Measurements from ENCODE around the gene TTC23. TPM values are rescaled to one million over a fixed set of nuclear protein-coding genes. Genes with fewer than 3 reads are reported as not detected.

TTC23 gene
- total and polyA plus RNA-seq, 4 donors = 8.3 to 33.6 (median 20.3) TPM

DNA sequence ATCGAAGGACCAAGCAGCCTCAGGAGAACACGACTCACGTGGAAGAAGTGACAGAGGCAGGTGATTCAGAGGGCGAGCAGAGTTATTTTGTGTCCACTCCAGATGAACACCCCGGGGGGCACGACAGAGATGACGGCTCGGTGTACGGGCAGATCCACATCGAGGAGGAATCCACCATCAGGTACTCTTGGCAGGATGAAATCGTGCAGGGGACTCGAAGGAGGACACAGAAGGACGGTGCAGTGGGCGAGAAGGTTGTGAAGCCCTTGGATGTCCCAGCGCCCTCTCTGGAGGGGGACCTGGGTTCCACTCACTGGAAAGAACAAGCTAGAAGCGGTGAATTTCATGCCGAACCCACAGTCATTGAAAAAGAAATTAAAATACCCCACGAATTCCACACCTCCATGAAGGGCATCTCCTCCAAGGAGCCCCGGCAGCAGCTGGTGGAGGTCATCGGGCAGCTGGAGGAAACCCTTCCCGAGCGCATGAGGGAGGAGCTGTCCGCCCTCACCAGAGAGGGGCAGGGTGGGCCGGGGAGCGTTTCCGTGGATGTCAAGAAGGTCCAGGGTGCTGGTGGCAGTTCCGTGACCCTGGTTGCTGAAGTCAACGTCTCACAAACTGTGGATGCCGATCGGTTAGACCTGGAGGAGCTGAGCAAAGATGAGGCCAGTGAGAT, 118.5 kb downstream of the TTC23 start:
- 93 to 94% methylated on average over 30 of the region's 30 CpGs for WGBS, 2 donors
- Histone ChIP-seq H3K27ac (ENCODE audit: low read depth in 1 of 2, low read length in 2 of 2) (no peak overlapping the region), H3K4me3 (ENCODE audit: low read length in 2 of 2) (no peak overlapping the region), H3K4me1 (ENCODE audit: control insufficient read depth in 1 of 2, insufficient read depth in 2 of 2, low read length in 2 of 2) (no peaks in the 10 kb centered on the region), H3K36me3 (ENCODE audit: control insufficient read depth in 1 of 2, insufficient read depth in 2 of 2, low read length in 1 of 2) (peaks cover 2 to 3% of the 10 kb centered on the region in 2 donors), H3K27me3 (ENCODE audit: control insufficient read depth in 1 of 2, insufficient read depth in 2 of 2, low read length in 1 of 2) (no peaks in the 10 kb centered on the region), H3K9me3 (ENCODE audit: control insufficient read depth, low read length) (no peaks in the 10 kb centered on the region)
- intact Hi-C loops (cut with DNase I) = no loop called here
- DNase-seq (no peak), ATAC-seq (ENCODE audit: low FRiP score) (no peak)

DNA sequence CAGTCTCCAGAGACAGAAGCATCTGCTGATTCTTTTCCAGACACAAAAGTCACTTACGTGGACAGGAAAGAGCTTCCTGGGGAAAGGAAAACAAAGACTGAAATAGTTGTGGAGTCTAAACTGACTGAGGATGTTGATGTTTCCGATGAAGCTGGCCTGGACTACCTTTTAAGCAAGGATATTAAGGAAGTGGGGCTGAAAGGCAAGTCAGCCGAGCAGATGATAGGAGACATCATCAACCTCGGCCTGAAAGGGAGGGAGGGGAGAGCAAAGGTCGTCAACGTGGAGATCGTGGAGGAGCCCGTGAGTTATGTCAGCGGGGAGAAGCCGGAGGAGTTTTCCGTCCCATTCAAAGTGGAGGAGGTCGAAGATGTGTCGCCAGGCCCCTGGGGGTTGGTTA, 119.1 kb downstream of the TTC23 start:
- Histone ChIP-seq H3K27ac (ENCODE audit: low read depth in 1 of 2, low read length in 2 of 2) (no peak overlapping the region), H3K4me1 (ENCODE audit: control insufficient read depth in 1 of 2, insufficient read depth in 2 of 2, low read length in 2 of 2) (no peaks in the 10 kb centered on the region), H3K36me3 (ENCODE audit: control insufficient read depth in 1 of 2, insufficient read depth in 2 of 2, low read length in 1 of 2) (peaks cover 2 to 3% of the 10 kb centered on the region in 2 donors), H3K9me3 (ENCODE audit: control insufficient read depth, low read length) (no peaks in the 10 kb centered on the region), H3K4me3 (ENCODE audit: low read length in 2 of 2) (no peak overlapping the region), H3K27me3 (ENCODE audit: control insufficient read depth in 1 of 2, insufficient read depth in 2 of 2, low read length in 1 of 2) (no peaks in the 10 kb centered on the region)
- ATAC-seq (ENCODE audit: low FRiP score) (no peak), DNase-seq (no peak)
- intact Hi-C loops (cut with DNase I) = no loop called here
- whole genome bisulfite sequencing, 2 donors = 60 to 67% methylated on average over 13 of the region's 13 CpGs

DNA sequence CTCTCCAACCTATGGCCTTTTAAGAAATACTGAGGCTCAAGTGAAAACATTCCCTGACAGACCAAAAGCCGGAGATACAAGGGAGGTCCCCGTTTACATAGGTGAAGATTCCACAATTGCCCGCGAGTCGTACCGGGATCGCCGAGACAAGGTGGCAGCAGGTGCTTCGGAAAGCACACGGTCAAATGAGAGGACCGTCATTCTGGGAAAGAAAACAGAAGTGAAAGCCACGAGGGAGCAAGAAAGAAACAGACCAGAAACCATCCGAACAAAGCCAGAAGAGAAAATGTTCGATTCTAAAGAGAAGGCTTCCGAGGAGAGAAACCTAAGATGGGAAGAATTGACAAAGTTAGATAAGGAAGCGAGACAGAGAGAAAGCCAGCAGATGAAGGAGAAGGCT, 119.7 kb downstream of the TTC23 start:
- 89 to 91% methylated on average over 16 of the region's 16 CpGs for WGBS, 2 donors
- peaks cover 2 to 3% of the 10 kb centered on the region in 2 donors for H3K36me3 ChIP-seq (ENCODE audit: control insufficient read depth in 1 of 2, insufficient read depth in 2 of 2, low read length in 1 of 2)
- H3K27me3 ChIP-seq (ENCODE audit: control insufficient read depth in 1 of 2, insufficient read depth in 2 of 2, low read length in 1 of 2) = no peaks in the 10 kb centered on the region
- no peak for ATAC-seq (ENCODE audit: low FRiP score)
- intact Hi-C loops (cut with DNase I) = no loop called here
- H3K4me1 ChIP-seq (ENCODE audit: control insufficient read depth in 1 of 2, insufficient read depth in 2 of 2, low read length in 2 of 2) = no peaks in the 10 kb centered on the region
- no peak overlapping the region for H3K4me3 ChIP-seq (ENCODE audit: low read length in 2 of 2)
- H3K9me3 ChIP-seq (ENCODE audit: control insufficient read depth, low read length) = no peaks in the 10 kb centered on the region
- DNase-seq = no peak
- no peak overlapping the region for H3K27ac ChIP-seq (ENCODE audit: low read depth in 1 of 2, low read length in 2 of 2)

DNA sequence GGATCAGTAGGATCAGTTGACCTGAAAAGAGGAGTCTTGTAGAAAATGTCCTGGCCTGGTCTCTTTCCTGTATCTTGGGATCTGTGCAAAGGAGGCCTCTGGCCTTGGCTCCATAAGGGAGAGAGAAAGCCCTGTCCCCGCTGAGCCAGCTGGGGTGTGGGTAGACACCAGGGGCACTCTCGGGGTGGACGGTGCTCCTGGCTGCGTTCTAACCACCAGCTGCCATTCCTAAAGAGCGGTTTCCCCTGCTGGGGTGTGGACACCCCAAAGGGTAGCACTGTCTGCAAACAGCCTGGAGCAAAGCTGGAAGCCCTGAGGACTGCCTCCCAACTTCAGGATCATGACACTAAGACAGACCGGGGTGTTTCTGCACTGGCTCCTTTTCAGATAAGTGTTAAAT, 121.0 kb downstream of the TTC23 start:
- H3K27ac ChIP-seq (ENCODE audit: low read depth in 1 of 2, low read length in 2 of 2) = no peak overlapping the region
- DNase-seq = no peak
- H3K27me3 ChIP-seq (ENCODE audit: control insufficient read depth in 1 of 2, insufficient read depth in 2 of 2, low read length in 1 of 2) = no peaks in the 10 kb centered on the region
- H3K4me1 ChIP-seq (ENCODE audit: control insufficient read depth in 1 of 2, insufficient read depth in 2 of 2, low read length in 2 of 2) = no peaks in the 10 kb centered on the region
- H3K36me3 ChIP-seq (ENCODE audit: control insufficient read depth in 1 of 2, insufficient read depth in 2 of 2, low read length in 1 of 2) = peaks cover 2 to 3% of the 10 kb centered on the region in 2 donors
- no peak overlapping the region for H3K4me3 ChIP-seq (ENCODE audit: low read length in 2 of 2)
- intact Hi-C loops (cut with DNase I) = no loop called here
- H3K9me3 ChIP-seq (ENCODE audit: control insufficient read depth, low read length) = no peaks in the 10 kb centered on the region
- no peak for ATAC-seq (ENCODE audit: low FRiP score)
- WGBS, 2 donors = 93 to 97% methylated on average over 6 of the region's 6 CpGs

DNA sequence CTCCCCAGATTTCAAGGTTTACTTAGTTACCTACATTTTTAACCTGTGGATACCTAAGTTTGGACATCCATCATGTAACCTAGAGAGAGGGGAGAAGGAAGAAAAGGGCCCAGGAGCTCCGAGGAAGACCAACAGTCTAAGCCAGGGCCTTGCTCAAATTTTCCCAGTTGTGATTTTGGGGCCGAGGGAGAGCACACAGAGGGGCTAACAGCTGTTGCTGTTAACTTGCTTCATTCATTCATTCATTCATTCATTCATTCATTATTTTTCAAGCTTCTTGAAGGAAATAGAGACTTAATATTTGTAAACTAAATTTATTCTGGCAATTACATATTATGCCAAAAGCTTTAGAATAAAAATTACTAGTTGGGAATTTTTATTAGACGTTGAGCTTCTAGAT, 121.6 kb downstream of the TTC23 start:
- Histone ChIP-seq H3K27ac (ENCODE audit: low read depth in 1 of 2, low read length in 2 of 2) (no peak overlapping the region), H3K4me3 (ENCODE audit: low read length in 2 of 2) (no peak overlapping the region), H3K27me3 (ENCODE audit: control insufficient read depth in 1 of 2, insufficient read depth in 2 of 2, low read length in 1 of 2) (no peaks in the 10 kb centered on the region), H3K9me3 (ENCODE audit: control insufficient read depth, low read length) (no peaks in the 10 kb centered on the region), H3K4me1 (ENCODE audit: control insufficient read depth in 1 of 2, insufficient read depth in 2 of 2, low read length in 2 of 2) (no peaks in the 10 kb centered on the region), H3K36me3 (ENCODE audit: control insufficient read depth in 1 of 2, insufficient read depth in 2 of 2, low read length in 1 of 2) (peaks cover 2 to 3% of the 10 kb centered on the region in 2 donors)
- ATAC-seq (ENCODE audit: low FRiP score) = no peak
- 86 to 91% methylated on average over 3 of the region's 3 CpGs for WGBS, 2 donors
- no peak for DNase-seq
- intact Hi-C loops (cut with DNase I) = no loop called here

DNA sequence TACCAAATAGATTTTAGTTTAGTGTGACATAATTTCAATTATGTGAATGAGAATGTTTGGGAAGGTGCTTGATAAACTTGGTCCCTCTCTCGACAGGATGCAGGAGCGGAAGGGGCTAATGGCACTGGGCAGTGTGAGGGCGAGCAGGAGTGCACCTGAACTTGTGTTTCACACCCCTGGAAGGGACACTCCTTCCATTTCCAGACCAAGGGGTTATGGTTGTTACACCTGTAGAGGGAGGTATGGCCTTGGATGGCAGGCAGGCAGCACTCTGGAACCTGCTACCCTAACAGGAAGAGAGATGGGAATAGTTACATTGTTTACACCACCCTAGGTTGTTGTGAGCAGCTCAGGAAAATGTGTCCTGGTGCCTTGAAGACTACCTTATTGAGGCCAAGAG, 122.5 kb downstream of the TTC23 start:
- no peak overlapping the region for H3K4me3 ChIP-seq (ENCODE audit: low read length in 2 of 2)
- intact Hi-C loops (cut with DNase I) = no loop called here

DNA sequence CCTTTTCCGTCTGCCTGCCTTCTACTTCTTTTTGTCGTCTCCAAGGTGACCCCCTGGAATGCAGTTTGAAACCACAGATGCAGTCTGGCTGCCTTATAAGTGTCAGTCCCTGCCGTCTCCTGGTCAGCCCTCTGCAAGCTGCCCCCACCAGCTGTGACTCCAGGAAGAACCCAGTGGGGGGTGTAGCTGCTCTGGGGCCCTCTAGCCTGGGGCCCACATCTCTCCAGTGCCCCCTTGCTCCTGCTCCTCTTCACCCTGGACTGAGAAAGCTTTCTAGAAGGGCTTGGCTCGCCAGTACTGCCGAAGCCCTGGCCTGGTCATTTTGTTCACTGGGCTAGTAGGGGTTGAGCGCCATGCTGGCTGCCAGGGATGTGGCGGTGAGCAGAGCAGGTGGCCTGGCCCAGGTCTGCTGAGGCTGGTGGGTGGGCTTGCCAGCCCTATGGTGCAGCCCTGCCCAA, 123.2 kb downstream of the TTC23 start:
- Histone ChIP-seq H3K4me3 (ENCODE audit: low read length in 2 of 2) (no peak overlapping the region), H3K36me3 (ENCODE audit: control insufficient read depth in 1 of 2, insufficient read depth in 2 of 2, low read length in 1 of 2) (peaks cover 2 to 3% of the 10 kb centered on the region in 2 donors), H3K27me3 (ENCODE audit: control insufficient read depth in 1 of 2, insufficient read depth in 2 of 2, low read length in 1 of 2) (no peaks in the 10 kb centered on the region), H3K27ac (ENCODE audit: low read depth in 1 of 2, low read length in 2 of 2) (peak overlapping the region; percentile 81 to 97), H3K9me3 (ENCODE audit: control insufficient read depth, low read length) (no peaks in the 10 kb centered on the region), H3K4me1 (ENCODE audit: control insufficient read depth in 1 of 2, insufficient read depth in 2 of 2, low read length in 2 of 2) (no peaks in the 10 kb centered on the region)
- WGBS, 2 donors = 40 to 47% methylated on average over 7 of the region's 7 CpGs
- DNase-seq (no peak), ATAC-seq (ENCODE audit: low FRiP score) (no peak)
- intact Hi-C loops (cut with DNase I) = no loop called here

More for the DNA sequence above, 122.5 kb downstream of the TTC23 start:
- H3K27me3 ChIP-seq (ENCODE audit: control insufficient read depth in 1 of 2, insufficient read depth in 2 of 2, low read length in 1 of 2) = no peaks in the 10 kb centered on the region
- H3K9me3 ChIP-seq (ENCODE audit: control insufficient read depth, low read length) = no peaks in the 10 kb centered on the region
- H3K27ac ChIP-seq (ENCODE audit: low read depth in 1 of 2, low read length in 2 of 2) = peak overlapping the region in 1 of 2 donors; percentile 47
- peaks cover 2 to 3% of the 10 kb centered on the region in 2 donors for H3K36me3 ChIP-seq (ENCODE audit: control insufficient read depth in 1 of 2, insufficient read depth in 2 of 2, low read length in 1 of 2)
- no peak for ATAC-seq (ENCODE audit: low FRiP score)
- WGBS, 2 donors = 95% methylated on average over 3 of the region's 3 CpGs
- H3K4me1 ChIP-seq (ENCODE audit: control insufficient read depth in 1 of 2, insufficient read depth in 2 of 2, low read length in 2 of 2) = no peaks in the 10 kb centered on the region
- DNase-seq = no peak

DNA sequence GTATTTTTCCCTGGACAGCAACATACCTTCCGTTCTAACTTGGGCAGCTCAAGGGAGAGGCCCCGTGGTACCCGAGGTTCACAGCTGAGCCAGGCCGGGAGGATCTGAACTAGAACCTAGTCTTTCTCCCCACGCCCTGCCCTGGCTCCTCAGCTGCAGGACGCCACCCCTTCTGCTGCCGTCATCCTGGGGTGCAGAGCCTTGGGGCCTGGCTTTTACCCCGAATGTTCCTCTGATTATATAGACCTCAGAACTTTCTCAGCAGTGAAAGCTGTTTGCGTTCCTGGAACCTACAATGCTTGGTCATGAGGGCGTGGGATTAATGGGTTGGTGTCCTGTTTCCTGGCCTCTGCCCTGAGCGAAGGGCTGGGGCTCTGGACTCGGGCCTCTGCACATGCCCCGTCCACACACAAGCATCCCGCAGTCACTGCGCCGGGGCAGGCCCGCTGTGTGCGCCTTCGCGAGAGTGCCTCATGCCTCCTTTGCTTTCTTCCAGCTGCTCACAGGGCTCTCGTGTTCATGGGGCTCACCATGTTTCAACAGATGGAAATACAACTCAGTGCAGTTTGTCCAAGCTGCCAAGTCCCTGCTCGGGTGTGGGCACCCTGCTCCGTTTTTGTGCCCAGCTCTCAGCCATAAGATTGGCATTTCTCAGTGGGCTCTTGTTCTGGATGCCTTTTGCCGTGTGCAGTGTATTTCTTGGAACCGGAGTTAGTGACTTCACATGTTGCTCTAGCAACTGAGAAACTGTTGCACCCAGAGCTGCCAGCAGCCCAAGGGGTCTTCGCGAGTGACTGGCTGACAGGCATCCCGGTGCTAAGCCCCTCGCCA, 124.1 kb downstream of the TTC23 start:
- H3K9me3 ChIP-seq (ENCODE audit: control insufficient read depth, low read length) = no peaks in the 10 kb centered on the region
- DNase-seq (peak in 1 of 2 donors; percentile 75), ATAC-seq (ENCODE audit: low FRiP score) (peak; percentile 49)
- H3K27me3 ChIP-seq (ENCODE audit: control insufficient read depth in 1 of 2, insufficient read depth in 2 of 2, low read length in 1 of 2) = no peaks in the 10 kb centered on the region
- peak overlapping the region; percentile 84 to 97 for H3K27ac ChIP-seq (ENCODE audit: low read depth in 1 of 2, low read length in 2 of 2)
- no peaks in the 10 kb centered on the region for H3K4me1 ChIP-seq (ENCODE audit: control insufficient read depth in 1 of 2, insufficient read depth in 2 of 2, low read length in 2 of 2)
- peaks cover 0 to 2% of the 10 kb centered on the region in 2 donors for H3K36me3 ChIP-seq (ENCODE audit: control insufficient read depth in 1 of 2, insufficient read depth in 2 of 2, low read length in 1 of 2)
- intact Hi-C loops (cut with DNase I) = loop anchor here in 1 of 2 donors (2.0 kb wide), 1 partner anchor 56 kb away; no protein-coding TSS in a partner anchor
- H3K4me3 ChIP-seq (ENCODE audit: low read length in 2 of 2) = no peak overlapping the region
- WGBS, 2 donors = 3 to 7% methylated on average over 29 of the region's 29 CpGs

Measured in aorta (tissue), 5 donors.